ENCODE data around the gene USP17L17. TPM values are rescaled to one million over a fixed set of nuclear protein-coding genes. Genes with fewer than 3 reads are reported as not detected.
A peak's percentile ranks its signal among the peaks of the same experiment; 100 is the strongest.
"Not testable (repeated sequence)": the region's sequence is repeated elsewhere in the genome, so short reads cannot be mapped to it uniquely, and the experiment has no call there.

Gene USP17L17
- total and polyA plus RNA-seq, 9 donors, result 0.15 TPM; not detected in 7

DNA sequence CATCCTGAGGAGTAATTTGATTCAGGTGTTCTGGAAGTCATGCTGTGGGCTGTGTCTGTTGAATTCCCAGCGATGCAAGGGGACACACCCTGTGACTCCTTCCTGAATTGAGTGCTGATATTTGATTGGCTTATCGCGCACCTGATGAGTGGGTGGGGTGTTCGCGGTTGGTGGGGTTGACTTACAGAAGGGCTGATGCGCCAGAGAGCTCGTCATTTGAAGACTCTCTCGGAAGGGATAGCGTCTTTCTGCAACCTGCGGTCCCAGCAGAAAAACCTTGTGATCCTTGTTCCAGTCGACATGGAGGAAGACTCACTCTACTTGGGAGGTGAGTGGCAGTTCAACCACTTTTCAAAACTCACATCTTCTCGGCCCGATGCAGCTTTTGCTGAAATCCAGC lies 18.9 kb downstream of the USP17L17 start, which contains the start of gene USP17L21:
TSS of gene USP17L21 (plus strand) at position 301 of the 400 bp plus-strand sequence. CDS start at position 301, 0 bp downstream.
- H3K27ac ChIP-seq; H3K4me3 ChIP-seq; H3K36me3 ChIP-seq; H3K27me3 ChIP-seq; H3K4me1 ChIP-seq (ENCODE audit: insufficient read depth); DNase-seq; intact Hi-C loops (cut with DNase I); H3K9me3 ChIP-seq: not testable (repeated sequence)
- WGBS, 3 donors, result no CpG with 5 or more reads among the region's 13 CpGs

- H3K4me1 ChIP-seq (ENCODE audit: insufficient read depth); H3K9me3 ChIP-seq; H3K4me3 ChIP-seq; H3K27ac ChIP-seq; H3K36me3 ChIP-seq; DNase-seq; H3K27me3 ChIP-seq; intact Hi-C loops (cut with DNase I): not testable (repeated sequence)
- no CpG with 5 or more reads among the region's 15 CpGs for WGBS, 3 donors
Observed at GRCh38 chr4:9267319-9267718, 23.6 kb downstream of the USP17L17 start, which contains the start of gene USP17L22. USP17L22 (plus strand) TSS chr4:9267619; CDS start chr4:9267619, 0 bp downstream.

DNA sequence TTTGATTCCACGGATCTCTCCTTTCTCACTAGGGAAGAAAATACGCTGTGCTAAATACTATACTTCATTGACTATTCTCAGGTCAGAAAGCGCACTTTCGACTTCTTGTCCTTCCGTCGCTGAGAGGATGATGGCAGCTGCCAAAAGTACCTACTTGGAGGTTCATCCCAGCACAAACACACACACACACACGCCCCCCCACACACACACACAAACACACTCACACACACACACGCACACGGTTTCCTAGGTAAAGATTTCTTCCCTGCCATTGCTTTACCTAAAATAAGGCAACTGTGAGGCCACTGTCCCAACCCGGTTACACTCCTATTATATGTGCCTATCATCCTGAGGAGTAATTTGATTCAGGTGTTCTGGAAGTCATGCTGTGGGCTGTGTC lies 28.0 kb downstream of the USP17L17 start:
- H3K4me1 ChIP-seq (ENCODE audit: insufficient read depth); intact Hi-C loops (cut with DNase I); H3K4me3 ChIP-seq; H3K27me3 ChIP-seq; H3K27ac ChIP-seq; H3K36me3 ChIP-seq; H3K9me3 ChIP-seq: not testable (repeated sequence)
- DNase-seq, result peak in 4 of 5 donors; percentile 21 to 65 (median 46)
- 80 to 90% (median 86%) methylated on average over 5 to 8 of the region's 10 CpGs for WGBS, 3 donors

Other genes with a start within 250 kb of the USP17L17 start
- not detected for gene FAM90A26, start 73.5 kb upstream of the USP17L17 start, total RNA-seq
- gene FAM90A26, start 73.5 kb upstream of the USP17L17 start, polyA plus RNA-seq, result not detected
- gene USP17L10, start 33.2 kb upstream of the USP17L17 start, total RNA-seq, result not detected
- gene USP17L10, start 33.2 kb upstream of the USP17L17 start, polyA plus RNA-seq, result not detected
- gene USP17L11, start 28.5 kb upstream of the USP17L17 start, total RNA-seq, result under 1 TPM in 2 of 7 donors, not detected in 5; 0.15 TPM
- gene USP17L11, start 28.5 kb upstream of the USP17L17 start, polyA plus RNA-seq, result not detected
- gene USP17L12, start 23.7 kb upstream of the USP17L17 start, total RNA-seq, result not detected
- not detected for gene USP17L12, start 23.7 kb upstream of the USP17L17 start, polyA plus RNA-seq
- not detected for gene USP17L13, start 19.0 kb upstream of the USP17L17 start, total RNA-seq
- not detected for gene USP17L13, start 19.0 kb upstream of the USP17L17 start, polyA plus RNA-seq
- gene USP17L15, start 9.5 kb upstream of the USP17L17 start, total RNA-seq, result not detected
- not detected for gene USP17L15, start 9.5 kb upstream of the USP17L17 start, polyA plus RNA-seq
- gene USP17L18, start 4.8 kb downstream of the USP17L17 start, total RNA-seq, result not detected
- gene USP17L18, start 4.8 kb downstream of the USP17L17 start, polyA plus RNA-seq, result not detected
- gene USP17L19, start 9.5 kb downstream of the USP17L17 start, total RNA-seq, result not detected
- not detected for gene USP17L19, start 9.5 kb downstream of the USP17L17 start, polyA plus RNA-seq
- gene USP17L20, start 14.2 kb downstream of the USP17L17 start, total RNA-seq, result not detected
- not detected for gene USP17L20, start 14.2 kb downstream of the USP17L17 start, polyA plus RNA-seq
- not detected for gene USP17L21, start 19.0 kb downstream of the USP17L17 start, total RNA-seq
- gene USP17L21, start 19.0 kb downstream of the USP17L17 start, polyA plus RNA-seq, result not detected
- not detected for gene USP17L22, start 23.7 kb downstream of the USP17L17 start, total RNA-seq
- gene USP17L22, start 23.7 kb downstream of the USP17L17 start, polyA plus RNA-seq, result not detected
- not detected for gene USP17L24, start 81.3 kb downstream of the USP17L17 start, total RNA-seq
- gene USP17L24, start 81.3 kb downstream of the USP17L17 start, polyA plus RNA-seq, result not detected
- not detected for gene USP17L25, start 86.0 kb downstream of the USP17L17 start, total RNA-seq
- gene USP17L25, start 86.0 kb downstream of the USP17L17 start, polyA plus RNA-seq, result not detected
- not detected for gene USP17L26, start 90.8 kb downstream of the USP17L17 start, total RNA-seq
- gene USP17L26, start 90.8 kb downstream of the USP17L17 start, polyA plus RNA-seq, result not detected
- gene USP17L5, start 95.5 kb downstream of the USP17L17 start, total RNA-seq, result not detected
- not detected for gene USP17L5, start 95.5 kb downstream of the USP17L17 start, polyA plus RNA-seq
- not detected for gene USP17L27, start 100.3 kb downstream of the USP17L17 start, total RNA-seq
- gene USP17L27, start 100.3 kb downstream of the USP17L17 start, polyA plus RNA-seq, result not detected
- gene USP17L28, start 105.0 kb downstream of the USP17L17 start, total RNA-seq, result not detected
- not detected for gene USP17L28, start 105.0 kb downstream of the USP17L17 start, polyA plus RNA-seq
- not detected for gene USP17L29, start 109.8 kb downstream of the USP17L17 start, total RNA-seq
- gene USP17L29, start 109.8 kb downstream of the USP17L17 start, polyA plus RNA-seq, result not detected
- gene USP17L30, start 119.2 kb downstream of the USP17L17 start, total RNA-seq, result not detected
- gene USP17L30, start 119.2 kb downstream of the USP17L17 start, polyA plus RNA-seq, result not detected
- not detected for gene DEFB131A, start 200.5 kb downstream of the USP17L17 start, total RNA-seq
- not detected for gene DEFB131A, start 200.5 kb downstream of the USP17L17 start, polyA plus RNA-seq